NOMO-1 (cell line): ENCODE results near the gene RNF180.

Experiments
- DNase-seq, 2 experiments: peaks; one replicate each; lab custom pipeline; 2025; ENCODE audit not compliant: unreplicated experiment in 2 of 2; lab: John Stamatoyannopoulos, UW

RNF180 gene

DNA sequence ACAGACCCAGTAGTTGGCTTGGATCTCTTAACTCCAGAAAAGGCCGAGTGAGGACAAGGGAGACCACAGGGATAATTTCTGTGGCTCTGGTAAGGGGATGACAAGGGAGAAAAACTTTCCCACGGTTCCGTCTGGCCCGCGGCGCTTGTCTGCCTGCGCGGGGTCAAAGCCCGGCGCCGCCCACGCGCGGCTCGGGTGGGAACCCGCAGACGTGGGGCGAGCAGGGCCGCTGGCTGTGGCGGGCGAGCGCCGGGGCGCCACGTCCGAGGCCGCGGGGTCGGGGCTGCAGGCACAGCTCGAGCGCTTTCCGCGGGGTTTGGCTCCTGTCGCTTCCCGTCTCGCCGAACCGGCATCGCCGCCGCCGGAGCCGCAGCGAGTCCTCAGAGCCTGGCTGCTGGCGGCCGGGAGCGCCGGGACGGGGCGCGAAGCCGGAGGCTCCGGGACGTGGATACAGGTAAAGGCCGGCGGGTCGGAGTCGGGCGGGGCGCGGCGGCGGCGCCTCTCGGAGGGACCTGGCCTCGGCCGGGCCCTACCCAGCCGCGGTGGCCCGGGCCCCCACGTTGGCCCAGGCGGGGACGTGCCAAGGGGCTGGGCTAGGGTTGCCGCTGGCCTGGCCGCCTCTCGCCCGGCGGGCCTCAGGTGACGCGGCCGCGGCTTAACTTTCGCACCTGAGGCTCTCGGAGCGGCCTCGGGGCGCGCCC is at the start of gene RNF180:
Gene RNF180, plus strand, starts transcription at position 344 of the 701 bp plus-strand sequence. CDS start 34,965 bp downstream, outside the sequence.
- peak in 1 of 2 experiments; percentile 37 for DNase-seq

GRCh38 chr5:64125521-64125920 is 40.1 kb upstream of the RNF180 start:
- DNase-seq: no peak

DNA sequence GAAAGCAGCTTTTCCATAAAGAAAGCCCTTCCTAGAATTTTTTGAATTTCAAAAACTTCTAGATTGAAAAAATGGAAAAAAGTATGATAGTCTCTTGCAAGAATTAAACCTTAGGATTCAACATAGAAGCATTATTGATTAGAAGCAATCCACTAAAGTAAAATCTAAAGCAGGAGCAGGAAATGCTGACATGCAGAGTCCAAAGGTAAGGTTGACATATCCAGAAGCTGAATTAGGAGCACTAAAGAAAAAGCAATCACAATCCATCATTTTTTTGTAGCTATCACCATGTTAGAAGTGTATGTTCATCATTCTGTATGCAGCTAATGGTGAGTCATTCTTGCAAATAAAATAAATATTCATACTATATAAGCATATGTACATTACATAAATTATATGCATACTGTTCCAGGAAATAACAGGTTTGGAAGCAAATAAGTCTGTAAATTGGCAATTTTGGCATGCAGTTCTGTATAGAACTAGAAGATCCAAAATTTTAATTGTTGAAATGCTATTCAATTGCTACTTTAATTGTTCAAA is 39.4 kb upstream of the RNF180 start:
- no peak for DNase-seq

- no peak for DNase-seq
Observed at GRCh38 chr5:64140018-64140417, 25.6 kb upstream of the RNF180 start.

GRCh38 chr5:64144425-64145215 is 21.0 kb upstream of the RNF180 start:
- DNase-seq: no peak

DNA sequence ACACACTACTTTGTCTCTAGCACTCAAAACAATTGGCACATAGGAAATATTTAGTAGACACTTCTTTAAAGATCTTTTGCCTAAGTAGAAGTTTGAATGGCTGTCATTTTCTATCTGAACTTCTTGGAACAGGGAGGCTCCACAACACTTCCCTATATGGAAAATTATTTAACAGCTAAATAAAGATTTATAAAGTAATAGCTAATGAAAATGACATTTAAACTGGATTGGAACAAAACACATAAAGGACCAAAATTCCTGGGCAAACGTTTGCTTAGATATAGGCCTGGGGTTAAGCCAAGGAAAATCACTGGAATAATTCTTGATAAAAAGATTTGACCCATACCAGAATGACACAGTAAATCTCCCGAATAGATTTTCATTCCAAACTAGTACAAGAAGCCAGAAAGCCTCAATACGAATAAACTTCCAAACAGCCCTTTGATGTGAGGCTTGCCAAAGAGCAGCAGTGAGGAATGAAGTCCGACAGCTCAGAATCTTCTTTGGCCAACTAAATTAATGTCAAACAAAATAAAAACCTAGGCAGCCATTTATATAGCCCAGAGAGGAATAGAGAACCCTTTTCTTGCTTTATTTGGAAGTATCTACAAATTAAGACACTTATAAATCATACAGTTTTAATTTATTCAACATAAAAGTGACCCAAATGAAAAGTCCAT is 20.3 kb upstream of the RNF180 start:
- DNase-seq: no peak

GRCh38 chr5:64147379-64147778 is 18.3 kb upstream of the RNF180 start:
- no peak for DNase-seq

GRCh38 chr5:64147849-64148441 is 17.7 kb upstream of the RNF180 start:
- DNase-seq: peak; percentile 38 to 48

- no peak for DNase-seq
Observed at GRCh38 chr5:64149268-64149667, 16.4 kb upstream of the RNF180 start.

DNA sequence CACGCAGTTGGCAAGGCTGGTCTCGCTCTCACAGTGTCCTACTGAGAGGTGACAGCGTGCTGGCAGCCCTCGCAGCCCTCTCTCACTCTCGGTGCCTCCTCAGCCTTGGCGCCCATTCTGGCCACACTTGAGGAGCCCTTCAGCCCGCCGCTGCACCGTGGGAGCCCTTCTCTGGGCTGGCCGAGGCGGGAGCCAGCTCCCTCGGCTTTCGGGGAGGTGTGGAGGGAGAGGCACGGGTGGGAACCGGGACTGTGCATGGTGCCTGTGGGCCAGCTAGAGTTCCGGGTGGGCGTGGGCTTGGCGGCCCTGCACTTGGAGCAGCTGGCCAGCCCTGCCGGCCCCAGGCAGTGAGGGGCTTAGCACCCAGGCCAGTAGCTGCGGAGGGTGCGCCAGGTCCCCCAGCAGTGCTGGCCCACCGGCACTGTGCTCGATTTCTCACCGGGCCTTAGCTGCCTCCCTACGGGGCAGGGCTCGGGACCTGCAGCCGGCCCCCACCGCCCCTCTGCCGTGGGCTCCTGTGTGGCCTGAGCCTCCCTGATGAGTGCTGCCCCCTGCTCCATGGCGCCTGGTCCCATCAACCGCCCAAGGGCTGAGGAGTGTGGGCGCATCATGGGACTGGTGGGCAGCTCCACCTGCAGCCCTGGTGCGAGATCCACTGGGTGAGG is 15.7 kb upstream of the RNF180 start:
- DNase-seq: no peak

DNA sequence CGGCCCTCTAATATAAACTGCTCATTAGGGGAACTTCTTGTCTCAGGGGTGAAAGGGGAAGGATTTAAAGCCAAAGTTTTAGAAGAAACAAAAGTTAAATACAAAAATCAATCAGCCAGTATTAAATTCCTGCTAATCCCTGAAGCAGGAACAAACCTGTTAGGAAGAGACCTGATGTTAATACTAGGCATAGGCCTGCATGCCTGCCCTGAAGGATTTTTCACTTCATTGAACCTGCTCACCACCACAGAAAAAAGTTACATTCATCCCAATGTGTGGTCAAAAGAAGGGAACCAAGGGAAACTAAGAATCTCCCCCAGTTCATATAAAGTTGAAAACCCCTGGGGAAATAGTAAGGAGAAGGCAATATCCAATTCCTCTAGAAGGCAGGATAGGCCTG is 9.4 kb upstream of the RNF180 start:
- DNase-seq: no peak

GRCh38 chr5:64158827-64159226 is 6.8 kb upstream of the RNF180 start:
- DNase-seq: no peak

DNA sequence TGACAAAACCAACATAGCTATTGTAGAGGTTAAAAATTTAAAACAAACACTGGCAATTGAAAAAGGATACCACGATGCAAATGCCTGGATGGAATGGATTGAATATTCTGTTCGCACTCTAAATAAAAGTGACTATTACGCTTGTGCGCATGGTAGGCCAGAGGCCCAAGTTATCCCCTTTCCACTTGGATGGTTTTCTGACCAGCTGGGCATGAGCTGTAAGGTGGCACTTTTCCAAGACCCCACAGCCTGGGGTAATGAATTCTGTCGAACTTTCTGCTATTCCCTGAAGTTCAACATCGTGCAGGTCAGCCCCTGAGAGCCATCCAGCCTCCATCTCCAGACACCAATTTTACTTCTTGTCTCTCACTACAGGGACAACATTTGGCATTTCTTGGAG is 5.4 kb upstream of the RNF180 start:
- DNase-seq: no peak

- peak; percentile 13 to 81 for DNase-seq
Observed at GRCh38 chr5:64161420-64161819, 4.2 kb upstream of the RNF180 start.

DNA sequence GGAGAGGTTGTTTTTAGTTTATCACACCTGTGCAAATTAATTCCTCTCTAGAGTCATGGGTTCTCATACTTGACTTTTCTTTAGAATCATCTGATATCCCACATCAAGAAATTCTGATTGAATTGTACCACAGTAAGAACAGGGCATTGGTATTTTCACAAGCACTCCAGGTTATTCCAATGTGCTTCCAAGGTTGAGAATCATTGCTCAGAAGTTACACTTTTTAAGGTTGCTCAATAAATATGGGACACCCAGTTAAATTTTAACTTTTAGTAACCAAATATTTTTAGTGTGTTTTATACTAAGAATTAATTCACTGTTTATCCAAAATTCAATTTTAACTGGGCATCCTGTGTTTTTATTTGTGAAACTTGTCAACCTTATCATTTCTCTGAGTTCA is 2.5 kb upstream of the RNF180 start:
- no peak for DNase-seq

GRCh38 chr5:64163746-64164145 is 1.9 kb upstream of the RNF180 start:
- peak in 1 of 2 experiments; percentile 56 for DNase-seq

- DNase-seq: peak; percentile 38 to 69
Observed at GRCh38 chr5:64164166-64164565, 1.5 kb upstream of the RNF180 start.

GRCh38 chr5:64165160-64165499 is 513 bp upstream of the RNF180 start:
- no peak for DNase-seq

GRCh38 chr5:64166201-64166959 is 737 bp downstream of the RNF180 start:
- no peak for DNase-seq

GRCh38 chr5:64176301-64176700 is 10.7 kb downstream of the RNF180 start:
- DNase-seq: no peak
